ENCODE results near the gene LMCD1. TPM values are rescaled to one million over a fixed set of nuclear protein-coding genes. Genes with fewer than 3 reads are reported as not detected.

The LMCD1 gene
- total RNA-seq, 3 donors from 2014 or later (not counting 1 experiment from before 2014, with no cell fraction given), result not detected

- Mint-ChIP-seq H3K4me1 (no peaks in the 10 kb centered on the region), H3K36me3 (no peaks in the 10 kb centered on the region), H3K27me3 (ENCODE audit: low read depth in 2 of 2) (peaks cover 0 to 10% of the 10 kb centered on the region in 2 donors), H3K27ac (no peak overlapping the region), H3K4me3 (no peak overlapping the region), H3K9me3 (no peaks in the 10 kb centered on the region)
- no peaks in the 10 kb centered on the region for H3K9me3 ChIP-seq (ENCODE audit: control insufficient read depth, insufficient read depth, low read length)
- intact Hi-C loops (cut with micrococcal nuclease), result no loop called here
- ATAC-seq (no peak), DNase-seq (no peak)
- no peaks in the 10 kb centered on the region for H3K4me1 ChIP-seq (ENCODE audit: control insufficient read depth, insufficient read depth, low read length)
- H3K27me3 ChIP-seq (ENCODE audit: control insufficient read depth, insufficient read depth, low read length), result no peaks in the 10 kb centered on the region
- H3K4me3 ChIP-seq (ENCODE audit: low read length), result no peak overlapping the region
- no peak overlapping the region for H3K27ac ChIP-seq (ENCODE audit: low read length)
- TF ChIP-seq CTCF (IDR thresholded peaks at IDR 0.05), result no peak
- H3K36me3 ChIP-seq (ENCODE audit: control insufficient read depth, insufficient read depth, low read length), result no peaks in the 10 kb centered on the region
- WGBS (ENCODE audit: insufficient coverage), result 93% methylated on average over 2 of the region's 2 CpGs
Observed at GRCh38 chr3:8472549-8472948, 29.1 kb upstream of the LMCD1 start.

GRCh38 chr3:8473029-8473428, 28.6 kb upstream of the LMCD1 start:
- H3K4me3 ChIP-seq (ENCODE audit: low read length), result no peak overlapping the region
- no peaks in the 10 kb centered on the region for H3K27me3 ChIP-seq (ENCODE audit: control insufficient read depth, insufficient read depth, low read length)
- ATAC-seq (no peak), DNase-seq (no peak)
- no peak overlapping the region for H3K27ac Mint-ChIP-seq
- H3K27me3 Mint-ChIP-seq (ENCODE audit: low read depth in 2 of 2), result peaks cover 0 to 10% of the 10 kb centered on the region in 2 donors
- no peaks in the 10 kb centered on the region for H3K9me3 ChIP-seq (ENCODE audit: control insufficient read depth, insufficient read depth, low read length)
- no peak for TF ChIP-seq CTCF (IDR thresholded peaks at IDR 0.05)
- no peaks in the 10 kb centered on the region for H3K4me1 Mint-ChIP-seq
- H3K4me1 ChIP-seq (ENCODE audit: control insufficient read depth, insufficient read depth, low read length), result no peaks in the 10 kb centered on the region
- no peaks in the 10 kb centered on the region for H3K36me3 Mint-ChIP-seq
- H3K36me3 ChIP-seq (ENCODE audit: control insufficient read depth, insufficient read depth, low read length), result no peaks in the 10 kb centered on the region
- 96% methylated on average over 2 of the region's 4 CpGs for WGBS (ENCODE audit: insufficient coverage)
- H3K27ac ChIP-seq (ENCODE audit: low read length), result no peak overlapping the region
- no peaks in the 10 kb centered on the region for H3K9me3 Mint-ChIP-seq
- H3K4me3 Mint-ChIP-seq, result no peak overlapping the region
- intact Hi-C loops (cut with micrococcal nuclease), result no loop called here

- Mint-ChIP-seq H3K4me3 (no peak overlapping the region), H3K36me3 (no peaks in the 10 kb centered on the region), H3K27ac (no peak overlapping the region), H3K4me1 (no peaks in the 10 kb centered on the region), H3K27me3 (ENCODE audit: low read depth in 2 of 2) (peaks cover 0 to 10% of the 10 kb centered on the region in 2 donors), H3K9me3 (no peaks in the 10 kb centered on the region)
- ATAC-seq (no peak), DNase-seq (no peak)
- intact Hi-C loops (cut with micrococcal nuclease), result no loop called here
- TF ChIP-seq CTCF (IDR thresholded peaks at IDR 0.05), result no peak
- no peaks in the 10 kb centered on the region for H3K4me1 ChIP-seq (ENCODE audit: control insufficient read depth, insufficient read depth, low read length)
- no peaks in the 10 kb centered on the region for H3K9me3 ChIP-seq (ENCODE audit: control insufficient read depth, insufficient read depth, low read length)
- H3K36me3 ChIP-seq (ENCODE audit: control insufficient read depth, insufficient read depth, low read length), result no peaks in the 10 kb centered on the region
- WGBS (ENCODE audit: insufficient coverage), result 91% methylated on average over 2 of the region's 4 CpGs
- H3K4me3 ChIP-seq (ENCODE audit: low read length), result no peak overlapping the region
- no peak overlapping the region for H3K27ac ChIP-seq (ENCODE audit: low read length)
- H3K27me3 ChIP-seq (ENCODE audit: control insufficient read depth, insufficient read depth, low read length), result no peaks in the 10 kb centered on the region
Observed at GRCh38 chr3:8473990-8474389, 27.6 kb upstream of the LMCD1 start.

- Mint-ChIP-seq H3K4me1 (no peaks in the 10 kb centered on the region), H3K4me3 (no peak overlapping the region)
- no peaks in the 10 kb centered on the region for H3K9me3 ChIP-seq (ENCODE audit: control insufficient read depth, insufficient read depth, low read length)
Observed at GRCh38 chr3:8474991-8475390, 26.6 kb upstream of the LMCD1 start.

More at GRCh38 chr3:8474991-8475390, 26.6 kb upstream of the LMCD1 start:
- H3K27ac Mint-ChIP-seq, result no peak overlapping the region
- H3K27me3 ChIP-seq (ENCODE audit: control insufficient read depth, insufficient read depth, low read length), result no peaks in the 10 kb centered on the region
- no peaks in the 10 kb centered on the region for H3K36me3 ChIP-seq (ENCODE audit: control insufficient read depth, insufficient read depth, low read length)
- no peak overlapping the region for H3K4me3 ChIP-seq (ENCODE audit: low read length)
- peaks cover 0 to 6% of the 10 kb centered on the region in 2 donors for H3K27me3 Mint-ChIP-seq (ENCODE audit: low read depth in 2 of 2)
- H3K36me3 Mint-ChIP-seq, result no peaks in the 10 kb centered on the region
- TF ChIP-seq CTCF (IDR thresholded peaks at IDR 0.05), result no peak
- H3K9me3 Mint-ChIP-seq, result no peaks in the 10 kb centered on the region
- intact Hi-C loops (cut with micrococcal nuclease), result no loop called here
- no peak overlapping the region for H3K27ac ChIP-seq (ENCODE audit: low read length)
- DNase-seq (no peak), ATAC-seq (no peak)
- 89% methylated on average over 2 of the region's 2 CpGs for WGBS (ENCODE audit: insufficient coverage)
- H3K4me1 ChIP-seq (ENCODE audit: control insufficient read depth, insufficient read depth, low read length), result no peaks in the 10 kb centered on the region
